ENCODE results near the gene DCAF15.

Gene DCAF15

GRCh38 chr19:13930402-13930801 lies 21.9 kb upstream of the DCAF15 start:
- no peak for DNase-seq (ENCODE audit: extremely low read depth in 1 of 2, low read depth in 1 of 2)

DNA sequence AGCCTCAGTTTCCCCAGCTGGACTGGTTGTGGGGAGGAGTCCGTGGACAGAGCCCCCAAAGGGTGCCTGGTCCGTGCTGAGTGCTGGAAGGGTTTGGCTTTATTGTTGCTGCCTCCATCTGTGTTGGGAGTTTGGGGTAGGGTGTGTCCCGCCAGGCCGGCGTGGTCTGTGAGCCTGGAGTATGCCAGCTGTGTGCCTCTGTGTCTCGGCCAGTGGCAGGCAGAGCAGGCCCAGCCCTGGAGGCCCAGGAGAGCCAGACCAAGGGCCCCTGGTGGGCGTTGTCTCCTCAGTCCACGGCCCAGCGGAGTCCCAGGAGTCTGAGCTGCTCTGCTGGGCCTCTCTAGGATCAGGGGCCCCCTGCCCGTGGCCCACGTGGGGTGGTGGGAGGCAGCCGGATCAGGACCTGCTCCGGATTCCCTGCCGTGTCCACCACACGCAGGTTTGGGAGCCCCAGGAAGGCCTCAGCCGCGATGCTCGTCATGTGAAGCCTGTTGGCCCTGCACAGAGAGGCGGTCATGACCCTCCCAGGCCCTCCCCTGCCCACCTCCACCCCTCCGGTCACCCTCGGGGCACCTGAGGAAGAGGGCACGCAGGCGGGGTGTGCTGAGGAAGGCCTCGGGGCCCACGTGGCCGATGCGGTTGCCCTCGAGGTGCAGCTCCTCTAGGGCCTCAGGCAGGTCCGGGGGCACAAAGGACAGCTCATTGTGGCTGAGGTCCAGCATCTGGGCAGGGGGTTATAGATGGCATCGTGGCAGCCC lies 20.7 kb upstream of the DCAF15 start:
- no peak for DNase-seq (ENCODE audit: extremely low read depth in 1 of 2, low read depth in 1 of 2)

GRCh38 chr19:13932149-13932637 lies 20.1 kb upstream of the DCAF15 start:
- DNase-seq (ENCODE audit: extremely low read depth in 1 of 2, low read depth in 1 of 2): no peak

DNA sequence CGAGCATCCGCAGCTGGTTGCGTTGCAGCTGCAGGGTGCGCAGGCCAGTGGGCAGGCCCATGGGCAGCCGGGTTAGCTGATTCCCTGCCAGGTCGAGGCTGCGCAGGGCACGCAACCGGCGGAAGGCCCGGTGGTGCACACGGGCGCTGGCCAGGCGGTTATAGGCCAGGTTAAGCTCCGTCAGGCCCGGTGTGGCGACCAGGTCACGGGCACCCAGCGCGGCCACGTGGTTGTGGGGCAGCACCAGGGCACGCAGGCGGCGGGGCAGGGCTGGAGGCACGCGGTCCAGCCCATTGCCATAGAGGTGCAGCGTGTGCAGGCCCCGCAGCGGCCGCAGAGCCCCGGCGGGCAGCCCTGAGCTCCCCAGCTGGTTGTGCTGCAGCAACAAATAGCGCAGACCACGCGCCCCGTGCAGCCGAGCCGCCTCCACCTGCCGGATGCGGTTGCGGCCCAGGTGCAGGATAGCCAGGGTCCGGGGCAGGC lies 19.4 kb upstream of the DCAF15 start:
- DNase-seq (ENCODE audit: extremely low read depth in 1 of 2, low read depth in 1 of 2): no peak

GRCh38 chr19:13934785-13935109 lies 17.6 kb upstream of the DCAF15 start:
- DNase-seq (ENCODE audit: extremely low read depth in 1 of 2, low read depth in 1 of 2): no peak

DNA sequence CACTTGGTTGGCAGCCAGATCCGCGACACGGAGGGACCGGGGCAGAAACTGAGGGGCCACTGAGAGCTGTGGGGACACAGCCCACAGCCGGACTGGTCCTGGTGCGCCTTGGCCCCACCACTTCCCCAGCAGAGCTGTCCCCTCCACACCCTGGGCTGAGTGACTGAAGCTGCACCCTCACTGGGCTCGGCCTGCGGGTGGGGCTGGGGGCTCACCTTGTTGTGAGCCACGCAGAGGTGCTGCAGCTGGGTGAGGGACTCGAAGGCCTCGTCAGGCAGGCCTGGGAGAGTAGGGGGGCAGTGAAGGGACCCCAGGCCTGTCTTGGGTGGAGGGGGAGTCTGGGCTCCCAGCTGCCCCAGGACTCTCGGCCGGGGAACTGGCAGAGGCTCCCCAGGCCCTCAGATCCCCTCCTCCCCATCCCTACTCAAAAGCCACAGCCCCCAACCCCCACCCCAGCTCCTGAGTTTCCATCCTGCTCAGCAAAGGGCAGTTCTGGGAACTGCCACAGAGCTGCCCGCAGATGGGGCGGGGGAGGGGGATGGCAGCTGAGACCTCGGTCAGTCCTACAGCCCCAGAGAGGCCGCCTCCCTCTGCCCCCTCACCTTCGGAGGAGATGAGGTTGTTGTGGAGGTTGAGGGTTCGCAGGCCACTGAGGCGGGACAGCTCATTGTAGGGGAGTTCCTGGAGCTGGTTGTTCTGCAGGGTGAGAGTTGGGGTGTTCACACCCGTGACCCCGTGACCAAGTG lies 16.4 kb upstream of the DCAF15 start:
- DNase-seq (ENCODE audit: extremely low read depth in 1 of 2, low read depth in 1 of 2): no peak

DNA sequence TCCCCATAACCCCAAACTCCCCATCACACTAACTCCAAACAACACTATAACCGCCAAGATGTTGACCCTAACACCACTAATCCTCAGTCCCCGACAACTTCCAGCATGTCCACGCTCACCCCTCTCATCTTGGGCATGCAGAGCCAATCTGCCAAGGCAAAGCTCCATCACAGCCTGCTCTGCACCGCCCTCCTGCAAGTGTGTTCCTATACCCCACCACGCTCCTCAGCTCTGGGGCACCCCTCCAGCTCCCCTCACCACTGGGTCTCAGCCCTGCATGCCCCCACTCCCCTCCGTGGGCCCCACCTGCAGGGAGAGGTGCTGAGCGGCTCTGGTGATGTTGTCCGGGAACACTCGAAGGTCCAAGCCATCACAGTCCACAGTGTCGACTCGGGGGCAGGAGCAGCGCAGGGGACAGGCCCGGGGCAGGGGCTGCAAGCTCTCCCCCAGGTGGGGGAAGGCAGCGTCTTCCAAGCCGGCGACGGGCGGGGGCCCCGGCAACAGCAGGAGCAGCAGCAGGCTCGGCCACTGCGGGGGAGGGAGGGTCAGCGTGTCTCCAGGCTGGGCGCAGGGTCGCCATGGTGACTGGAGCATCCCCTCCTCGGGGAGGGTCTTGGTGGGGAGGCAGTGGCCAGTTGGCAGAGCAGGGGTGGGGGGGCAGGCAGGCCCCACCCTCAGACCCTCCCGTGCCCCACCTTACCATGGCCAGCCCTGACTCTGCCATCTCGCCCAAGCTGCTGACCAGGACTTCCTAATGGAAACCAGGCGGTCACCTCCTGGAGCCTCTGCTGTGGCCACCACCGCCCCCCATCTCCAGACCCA lies 14.6 kb upstream of the DCAF15 start:
- DNase-seq (ENCODE audit: extremely low read depth in 1 of 2, low read depth in 1 of 2): no peak

DNA sequence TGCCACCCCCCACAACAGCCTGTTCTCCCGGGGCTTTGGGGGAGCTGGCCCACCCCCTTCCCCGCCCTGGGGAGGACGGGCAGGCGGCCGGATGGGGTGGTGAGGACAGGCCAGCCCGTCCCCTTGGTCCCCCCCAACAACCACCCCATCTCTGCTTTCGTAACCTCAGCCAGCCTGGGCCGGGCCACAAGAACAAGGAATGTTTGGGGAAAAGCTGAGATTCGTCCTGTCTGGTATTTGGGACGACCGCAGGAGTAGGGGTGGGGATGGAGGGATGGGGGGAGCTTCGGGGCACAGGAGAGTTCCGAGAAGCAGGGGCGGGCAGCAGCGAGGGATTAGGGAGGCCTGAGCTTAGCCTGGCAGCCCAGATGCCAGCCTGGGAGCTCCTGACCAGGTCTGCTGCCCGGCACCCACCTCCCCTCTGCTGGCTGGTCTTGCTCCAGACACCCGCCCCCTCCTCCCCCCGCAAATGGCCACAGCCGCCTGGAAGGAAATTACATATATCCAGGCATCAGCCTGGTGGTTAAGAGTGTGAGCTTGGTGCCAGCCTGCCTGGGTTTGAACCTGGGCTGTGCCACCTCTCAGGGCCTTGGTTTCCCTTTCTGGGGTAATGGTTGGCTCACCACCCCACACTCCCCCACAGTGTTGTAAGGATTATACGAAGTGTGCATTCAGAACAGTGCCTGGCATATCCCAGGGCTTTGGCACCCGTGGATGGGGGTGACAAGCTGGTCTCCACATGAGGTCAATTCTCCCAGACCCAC lies 13.8 kb upstream of the DCAF15 start, which contains the start of gene PODNL1:
Gene PODNL1, minus strand, starts transcription at position 117 of the 764 bp plus-strand sequence. CDS start 236 bp downstream, outside the sequence.
- no peak for DNase-seq (ENCODE audit: extremely low read depth in 1 of 2, low read depth in 1 of 2)

DNA sequence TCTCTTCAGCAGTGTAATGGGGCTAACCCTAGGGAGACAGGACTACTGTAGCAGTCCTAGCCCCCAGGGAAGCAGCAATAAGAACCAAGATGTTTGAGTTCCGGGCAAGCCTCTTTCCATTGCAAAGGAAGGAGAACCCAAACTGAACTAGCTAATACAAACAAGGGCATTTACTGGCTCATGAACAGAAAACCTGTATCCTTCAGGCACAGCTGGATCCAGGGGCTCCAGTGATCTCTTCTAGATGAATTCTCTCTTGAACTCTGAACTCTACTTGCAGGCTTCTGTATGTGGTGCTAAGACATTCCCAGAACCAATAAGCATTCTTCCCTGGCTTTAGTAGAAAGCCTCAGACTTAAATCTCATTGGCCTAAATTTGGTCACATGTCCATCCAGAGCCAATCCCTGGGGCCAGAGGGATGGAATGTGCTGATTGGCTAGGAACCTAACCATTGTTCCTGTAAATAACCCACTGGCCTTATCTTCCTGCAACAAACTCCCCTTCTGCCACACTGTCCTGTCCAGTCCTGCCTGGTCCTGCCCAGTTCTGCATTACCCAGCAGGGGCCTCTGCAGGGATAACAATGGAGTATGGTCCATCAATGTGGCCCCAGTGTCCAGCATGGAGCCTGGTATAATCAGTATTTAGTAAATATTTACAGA lies 10.2 kb upstream of the DCAF15 start:
- DNase-seq (ENCODE audit: extremely low read depth in 1 of 2, low read depth in 1 of 2): no peak

- no peak for DNase-seq (ENCODE audit: extremely low read depth in 1 of 2, low read depth in 1 of 2)
Observed at GRCh38 chr19:13946414-13946813, 5.9 kb upstream of the DCAF15 start.

- no peak for DNase-seq (ENCODE audit: extremely low read depth in 1 of 2, low read depth in 1 of 2)
Observed at GRCh38 chr19:13951043-13951442, 1.3 kb upstream of the DCAF15 start.

GRCh38 chr19:13951799-13952153 lies 533 bp upstream of the DCAF15 start:
- no peak for DNase-seq (ENCODE audit: extremely low read depth in 1 of 2, low read depth in 1 of 2)

DNA sequence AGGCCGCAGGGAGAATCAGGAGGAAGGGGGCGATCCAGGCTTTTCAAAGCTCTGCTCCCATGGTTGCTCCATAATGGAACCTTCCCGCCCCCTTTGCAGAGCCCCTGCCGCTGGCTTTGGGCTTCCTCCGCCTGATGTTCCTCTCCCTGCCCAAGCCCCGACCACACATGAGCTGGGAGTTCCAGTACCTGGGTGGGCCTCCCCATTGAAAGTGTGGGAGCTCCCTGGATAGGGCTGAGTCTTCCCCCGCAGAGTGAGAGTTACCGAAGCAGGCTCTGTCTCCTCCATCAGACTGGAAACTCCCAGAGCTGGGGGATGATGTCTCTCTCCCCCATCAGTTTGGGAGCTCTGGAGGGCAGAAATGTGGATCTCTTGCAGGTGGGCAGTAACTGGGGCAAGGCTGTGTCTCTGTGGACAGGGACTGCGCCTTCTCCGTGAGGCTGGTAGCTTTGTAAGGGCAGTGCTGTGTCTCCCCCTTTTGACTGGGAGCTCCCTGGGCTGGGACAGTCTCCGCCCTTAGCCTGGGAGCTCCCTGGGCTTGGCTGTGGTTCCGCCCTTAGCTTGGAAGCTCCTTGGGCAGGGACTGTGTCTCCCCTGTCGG lies 722 bp downstream of the DCAF15 start:
- DNase-seq (ENCODE audit: extremely low read depth in 1 of 2, low read depth in 1 of 2): no peak

- no peak for DNase-seq (ENCODE audit: extremely low read depth in 1 of 2, low read depth in 1 of 2)
Observed at GRCh38 chr19:13954185-13954584, 1.9 kb downstream of the DCAF15 start.

- DNase-seq (ENCODE audit: extremely low read depth in 1 of 2, low read depth in 1 of 2): no peak
Observed at GRCh38 chr19:13955662-13956364, 3.5 kb downstream of the DCAF15 start.

GRCh38 chr19:13956365-13956744 lies 4.0 kb downstream of the DCAF15 start:
- DNase-seq (ENCODE audit: extremely low read depth in 1 of 2, low read depth in 1 of 2): no peak

DNA sequence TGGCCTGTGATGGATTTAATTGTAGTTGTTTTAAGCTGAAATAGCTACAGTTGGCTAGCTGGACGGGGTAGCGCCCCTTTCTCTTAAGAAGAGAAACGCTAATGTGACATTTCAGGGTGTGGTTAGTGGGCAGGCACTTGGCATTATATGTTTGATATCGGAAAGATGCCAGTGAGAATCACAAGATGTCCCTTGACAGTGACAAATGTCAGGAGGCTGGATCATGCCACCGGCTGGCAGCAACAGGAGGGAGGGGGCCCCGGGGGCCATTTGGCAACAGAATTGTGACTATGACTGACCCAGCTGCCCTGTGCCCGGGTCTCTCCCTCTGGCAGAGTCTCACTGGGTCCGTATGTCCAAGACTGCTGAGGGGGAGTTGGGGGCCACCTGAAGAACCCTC lies 4.7 kb downstream of the DCAF15 start:
- DNase-seq (ENCODE audit: extremely low read depth in 1 of 2, low read depth in 1 of 2): no peak

GRCh38 chr19:13958043-13958442 lies 5.7 kb downstream of the DCAF15 start:
- DNase-seq (ENCODE audit: extremely low read depth in 1 of 2, low read depth in 1 of 2): no peak

Measured in activated CD8-positive, alpha-beta memory T cell treated with anti-CD3 and anti-CD28 coated beads for 1 hour (primary cell).